Cortex of kidney (tissue), 1 donor: ENCODE data around the gene PXN.
"Not testable (repeated sequence)": the region's sequence is repeated elsewhere in the genome, so short reads cannot be mapped to it uniquely, and the experiment has no call there.

ENCODE experiments used
- DNase-seq: peaks from one replicate; lab custom pipeline; 2025; lab: John Stamatoyannopoulos, UW

PXN gene

DNA sequence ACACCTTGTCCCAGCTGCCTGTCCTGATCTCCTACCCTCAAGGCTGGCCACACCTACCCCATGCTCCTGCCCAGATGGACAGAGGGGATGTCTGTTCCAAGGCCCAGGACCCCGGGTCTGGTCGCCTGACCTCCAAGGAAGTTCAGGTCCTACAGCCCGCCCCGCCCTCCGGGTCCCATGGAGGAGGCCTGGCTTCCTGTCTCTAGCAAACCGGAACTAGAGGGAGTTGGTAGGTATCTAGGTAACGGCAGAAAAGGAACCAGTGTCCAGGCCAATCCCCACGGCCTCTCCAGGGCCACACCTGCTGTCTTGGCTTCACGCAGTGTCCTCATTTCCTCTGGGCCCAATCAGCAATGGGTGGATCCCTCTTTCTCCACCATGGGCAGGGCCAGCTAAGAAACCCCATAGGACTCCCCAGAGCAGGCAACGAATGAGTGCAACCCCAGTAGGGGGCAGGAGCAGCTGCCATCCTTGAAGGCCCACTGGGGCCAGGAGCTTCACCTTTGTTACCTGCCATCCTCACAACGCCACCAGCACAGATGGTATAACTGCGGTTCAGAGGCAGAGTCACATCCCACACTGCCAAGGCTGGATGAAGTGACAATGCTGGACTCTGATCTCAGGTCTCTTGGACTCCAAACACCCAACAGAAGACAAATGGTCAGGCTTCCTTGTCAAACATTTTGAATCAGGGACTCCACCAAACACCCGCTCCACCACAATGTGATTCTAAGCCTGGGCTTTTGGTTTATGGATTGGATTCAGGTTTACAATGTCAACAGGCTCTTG is 39.5 kb downstream of the PXN start:
- no peak for DNase-seq

DNA sequence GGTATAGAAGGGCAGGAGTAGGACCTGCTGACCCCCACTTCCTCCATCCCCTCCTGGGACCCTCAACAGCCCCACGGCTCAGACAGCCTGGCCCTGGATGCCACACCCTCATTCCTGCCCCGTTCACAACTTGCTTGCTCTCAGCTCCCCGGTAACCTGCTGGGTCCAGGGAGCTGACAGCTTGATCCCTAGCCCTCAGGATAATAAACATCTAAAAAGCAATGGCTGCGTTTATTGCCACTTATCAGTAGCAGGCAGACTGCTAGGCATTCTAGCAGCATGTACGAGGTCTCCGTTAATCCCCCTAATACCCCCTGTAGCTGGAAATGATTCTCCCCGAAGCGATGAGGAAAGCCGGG is 40.4 kb downstream of the PXN start:
- no peak for DNase-seq

DNA sequence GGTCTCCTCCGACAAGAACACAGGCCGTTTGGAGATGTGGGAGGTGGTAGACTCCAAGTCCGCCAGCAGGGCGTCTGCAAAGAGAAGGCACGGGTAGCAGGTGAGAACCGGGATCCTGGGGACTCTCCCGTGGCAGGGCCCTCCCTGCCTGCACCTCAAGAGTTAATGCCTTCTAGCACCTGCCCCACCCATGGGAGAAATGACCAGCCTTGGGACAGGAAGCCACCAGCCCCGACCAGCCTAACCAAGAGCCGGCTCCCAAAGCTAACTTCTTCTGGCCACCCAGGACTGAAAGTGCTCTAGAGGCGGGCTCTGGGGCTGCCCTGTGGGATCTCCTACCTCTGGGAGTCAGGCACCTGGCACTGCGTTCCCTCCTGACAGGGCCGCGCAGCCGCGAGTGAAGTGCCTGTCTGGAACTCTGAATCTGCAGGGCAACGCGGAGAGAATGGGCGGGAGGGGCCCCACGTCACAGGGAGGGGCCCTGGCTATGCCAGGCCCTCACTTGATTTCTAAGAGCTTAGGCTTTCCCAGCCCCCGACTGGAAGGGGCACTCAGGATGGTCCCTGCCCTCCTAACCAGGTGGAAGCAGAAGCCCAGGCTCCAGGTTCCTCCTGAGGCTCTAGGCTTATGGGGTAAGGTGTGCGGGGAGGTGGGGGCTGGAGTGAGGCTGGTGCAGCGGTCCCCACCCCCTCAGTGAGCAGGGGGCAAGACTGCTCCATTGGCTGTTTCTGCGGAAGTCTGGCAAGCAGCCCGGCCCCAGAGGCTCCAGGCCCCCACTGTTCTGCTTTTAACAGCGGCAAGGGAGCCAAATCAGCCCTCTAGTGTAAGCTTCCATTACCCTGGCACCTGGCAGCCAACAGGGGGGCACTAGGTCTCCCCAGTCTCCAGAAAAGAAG is 41.0 kb downstream of the PXN start:
- DNase-seq = no peak

GRCh38 chr12:120223458-120224303 is 41.8 kb downstream of the PXN start:
- no peak for DNase-seq

DNA sequence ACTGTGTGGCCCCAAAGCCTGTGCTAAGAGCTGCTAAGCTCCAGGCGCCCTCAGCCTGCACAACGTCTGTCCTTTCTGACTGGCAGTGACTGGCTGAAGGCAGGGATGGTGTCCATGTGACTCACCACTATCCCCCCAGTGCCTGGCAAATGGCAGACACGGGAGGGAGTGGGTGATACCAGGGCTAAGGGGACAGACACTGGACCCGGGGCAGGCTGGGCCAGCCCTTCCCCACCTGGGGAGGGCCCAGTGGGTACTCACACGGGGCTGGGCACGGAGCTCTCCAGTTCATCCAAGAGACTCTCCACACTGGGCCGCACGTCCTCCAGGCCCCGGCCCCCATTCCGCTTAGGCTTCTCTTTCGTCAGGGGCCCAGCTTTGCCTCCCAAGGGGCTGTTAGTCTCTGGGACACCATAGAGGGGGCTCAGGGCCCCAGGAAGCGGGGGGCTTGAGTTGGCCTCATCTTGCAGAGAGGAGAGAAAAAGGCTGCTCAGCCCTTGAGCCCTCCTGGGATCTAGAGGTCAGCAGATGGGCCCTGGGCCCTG is 43.2 kb downstream of the PXN start:
- no peak for DNase-seq

- DNase-seq = no peak
Observed at GRCh38 chr12:120221576-120221900, 44.0 kb downstream of the PXN start.

GRCh38 chr12:120220838-120221575 is 44.5 kb downstream of the PXN start:
- no peak for DNase-seq

- no peak for DNase-seq
Observed at GRCh38 chr12:120218680-120219606, 46.6 kb downstream of the PXN start.

DNA sequence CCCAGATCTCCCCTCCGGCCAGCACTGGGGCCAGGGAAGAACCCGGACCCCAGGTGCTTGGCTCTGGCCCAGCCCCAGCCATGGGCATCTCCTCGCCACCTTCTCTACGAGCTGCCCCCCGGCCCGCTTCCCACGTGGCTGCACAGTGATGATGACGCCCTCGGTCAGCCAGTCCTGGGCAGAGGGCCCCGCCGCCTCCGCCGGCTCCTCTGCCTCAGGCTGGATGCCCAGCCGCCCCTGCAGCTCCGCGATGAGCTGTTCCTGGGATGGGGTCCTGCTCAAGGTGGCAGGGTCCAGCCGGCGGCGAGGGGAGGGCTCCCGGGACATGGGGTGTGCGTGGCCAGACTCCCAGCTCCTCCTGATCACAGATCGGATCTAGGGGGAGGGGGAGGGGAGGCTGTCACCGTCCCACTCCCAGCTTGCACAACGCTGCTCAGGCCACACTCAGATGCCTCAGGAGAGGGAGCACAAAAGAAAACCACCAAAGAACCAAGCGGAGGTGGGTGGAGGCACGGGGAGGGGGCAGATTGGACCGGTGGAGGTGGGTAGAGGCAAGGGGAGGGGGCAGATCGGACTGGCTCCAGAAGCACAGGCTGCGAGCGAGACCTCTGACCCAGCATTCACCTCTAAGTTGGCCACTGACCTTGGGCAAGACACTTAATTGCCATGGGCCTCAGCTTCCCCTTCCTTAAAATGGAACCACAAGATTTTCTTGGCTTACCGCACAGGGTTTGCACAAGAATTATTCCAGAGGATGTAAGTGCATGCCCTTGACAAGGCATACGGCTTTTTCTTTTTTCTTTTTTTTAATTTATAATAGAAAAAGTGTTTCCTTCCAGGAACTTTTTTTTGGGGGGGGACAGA is 48.6 kb downstream of the PXN start:
- DNase-seq = no peak

- no peak for DNase-seq
Observed at GRCh38 chr12:120215766-120216735, 49.5 kb downstream of the PXN start.

GRCh38 chr12:120215357-120215735 is 50.2 kb downstream of the PXN start:
- no peak for DNase-seq

DNA sequence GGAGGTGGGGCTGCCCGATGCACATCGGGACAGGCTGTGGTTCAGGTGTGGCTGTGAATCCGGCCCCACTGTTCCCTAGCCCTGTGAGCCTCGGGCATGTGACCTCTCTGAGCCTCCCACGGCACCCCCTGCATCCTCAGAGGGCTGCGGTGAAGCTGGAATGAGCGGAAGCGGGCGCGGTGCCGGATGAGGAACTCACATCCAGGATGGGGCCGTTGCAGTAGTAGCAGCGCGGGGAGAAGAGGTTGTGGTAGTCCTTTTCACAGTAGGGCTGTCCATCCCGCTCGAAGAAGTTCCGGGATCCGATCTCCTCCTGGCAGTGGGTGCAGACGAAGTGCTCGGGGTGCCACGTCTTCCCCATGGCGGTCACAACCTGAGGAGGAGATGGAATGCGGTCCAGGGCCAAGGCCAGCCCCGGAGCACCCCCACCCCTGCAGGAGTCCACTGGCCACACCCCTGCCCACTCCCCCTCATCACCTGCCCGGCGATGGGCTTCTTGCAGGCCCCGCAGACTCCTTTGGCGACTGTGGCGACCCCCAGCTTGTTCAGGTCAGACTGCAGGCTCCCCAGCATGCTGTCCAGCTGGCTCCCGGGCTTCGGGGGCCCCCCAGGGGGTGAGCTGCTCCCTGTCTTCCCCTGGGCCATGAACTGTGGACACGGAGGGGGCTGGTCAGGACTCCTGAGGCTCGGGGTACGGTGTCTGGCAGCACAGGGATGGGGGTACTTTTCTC is 50.7 kb downstream of the PXN start:
- no peak for DNase-seq

- no peak for DNase-seq
Observed at GRCh38 chr12:120213758-120214157, 51.8 kb downstream of the PXN start.

DNA sequence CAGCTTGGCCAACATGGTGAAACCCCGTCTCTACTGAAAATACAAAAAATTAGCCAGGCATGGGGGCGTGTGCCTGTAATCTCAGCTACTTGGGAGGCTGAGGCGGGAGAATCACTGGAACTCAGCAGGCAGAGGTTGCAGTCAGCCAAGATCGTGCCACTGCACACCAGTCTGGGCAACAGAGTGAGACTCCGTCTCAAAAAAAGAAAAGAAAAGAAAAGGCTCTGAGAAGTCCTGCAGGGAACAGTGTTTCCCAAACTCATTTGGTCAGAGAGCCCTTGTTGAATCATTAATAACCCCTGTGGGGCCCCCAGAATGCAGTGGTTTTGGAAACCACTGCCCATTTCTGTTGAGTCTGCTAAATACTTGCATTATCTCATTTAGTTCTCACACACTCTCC is 52.3 kb downstream of the PXN start:
- not testable (repeated sequence) for DNase-seq

DNA sequence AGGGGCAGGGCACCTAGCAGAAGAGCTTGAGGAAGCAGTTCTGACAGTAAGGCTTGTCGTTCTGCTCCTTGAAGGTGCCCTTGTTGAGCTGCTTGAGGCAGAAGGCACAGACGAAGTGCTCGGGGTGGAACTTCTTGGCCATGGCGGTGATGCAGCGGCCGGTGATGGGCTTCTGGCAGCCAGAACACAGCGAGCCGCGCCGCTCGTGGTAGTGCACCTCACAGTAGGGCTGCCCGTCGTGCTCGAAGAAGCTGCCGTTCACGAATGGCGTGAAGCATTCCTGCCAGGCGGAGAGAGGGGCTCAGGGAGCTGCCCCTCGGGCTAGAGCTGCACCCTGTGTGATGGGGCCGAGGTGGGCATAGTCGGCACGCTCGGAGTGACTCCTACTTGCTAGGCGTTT is 53.2 kb downstream of the PXN start:
- DNase-seq = no peak

GRCh38 chr12:120211904-120212283 is 53.6 kb downstream of the PXN start:
- DNase-seq = no peak

DNA sequence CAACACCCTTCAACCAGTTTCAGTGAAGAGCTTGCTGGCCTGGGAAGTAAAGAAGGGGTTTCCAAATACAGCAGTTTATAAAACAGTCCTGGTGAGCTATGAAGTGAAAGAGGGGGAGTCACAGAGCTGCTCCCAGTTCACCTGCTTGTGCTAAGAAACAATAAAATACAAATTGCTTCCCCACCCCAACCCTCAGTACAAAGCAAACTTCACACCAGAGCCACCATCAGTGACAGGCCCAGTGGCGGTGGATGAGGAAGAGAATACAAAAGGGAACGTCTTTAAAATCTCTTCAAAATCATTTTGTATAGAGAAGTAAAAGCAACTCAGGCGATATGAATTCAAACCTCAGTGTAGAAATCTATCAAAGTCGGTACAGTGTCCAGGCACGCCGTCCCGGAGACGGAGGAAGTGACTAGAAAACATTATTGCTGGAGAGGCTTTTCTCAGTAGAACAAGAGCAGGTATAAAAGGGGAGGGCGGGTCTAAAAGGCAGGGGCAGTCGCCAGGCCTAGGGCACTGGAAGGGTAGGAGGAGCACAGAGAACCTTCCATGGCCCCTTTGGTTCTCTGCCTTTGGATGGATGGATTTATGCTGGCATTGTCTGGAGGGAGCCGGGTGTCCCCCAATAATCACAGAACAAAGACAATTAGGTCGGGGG is 54.2 kb downstream of the PXN start:
- no peak for DNase-seq
